Natural killer cell (primary cell): ENCODE measurements around the gene SYNM. TPM values are rescaled to one million over a fixed set of nuclear protein-coding genes. Genes with fewer than 3 reads are reported as not detected.

ENCODE experiments used
- ATAC-seq, 3 donors: fragments of 150-1000 bp in 2 of 3; fragments of 200-7000 bp in 1 of 3; cut with Tn5 transposase; 1 replicate in 1 of 3; 2 replicates in 2 of 3; pipeline ENCODE4 v1.10.0; 2021; ENCODE audit warnings: mild to moderate bottlenecking in 2 of 3, moderate library complexity in 2 of 3
- DNase-seq, 2 donors: peaks; one replicate each; pipeline versions ENCODE4 v3.0.0 to v3.0.0-alpha.2; 2013 to 2021; ENCODE audit warnings: mixed read lengths in 1 of 2
- H3K27ac ChIP-seq: one replicate; pipeline ENCODE4 v1.5.1; 2013; ENCODE audit warnings: mild to moderate bottlenecking, low read length
- H3K27me3 ChIP-seq: one replicate; pipeline ENCODE4 v1.6.1; 2013; ENCODE audit warnings: low read length; ENCODE audit not compliant: control insufficient read depth, insufficient read depth
- H3K36me3 ChIP-seq: one replicate; pipeline ENCODE4 v1.6.1; 2013; ENCODE audit warnings: low read length; ENCODE audit not compliant: control insufficient read depth, insufficient read depth
- H3K4me1 ChIP-seq: one replicate; pipeline ENCODE4 v1.6.1; 2013; ENCODE audit warnings: low read length; ENCODE audit not compliant: control insufficient read depth, insufficient read depth
- H3K4me3 ChIP-seq: one replicate; pipeline ENCODE4 v1.5.1; 2013; ENCODE audit warnings: low read length
- H3K9me3 ChIP-seq: one replicate; pipeline ENCODE4 v1.6.1; 2013; ENCODE audit warnings: low read length; ENCODE audit not compliant: control insufficient read depth, insufficient read depth
- H3K27ac Mint-ChIP-seq, 2 donors: one replicate each; pipeline ENCODE4 v1.8.0; 2022; ENCODE audit warnings: mild to moderate bottlenecking in 2 of 2, mixed read lengths in 2 of 2, moderate library complexity in 1 of 2
- H3K27me3 Mint-ChIP-seq, 2 donors: one replicate each; pipeline ENCODE4 v1.8.0; 2022; ENCODE audit warnings: low read depth in 2 of 2, mixed read lengths in 2 of 2
- H3K36me3 Mint-ChIP-seq: one replicate; pipeline ENCODE4 v1.8.0; 2022; ENCODE audit warnings: mixed read lengths
- H3K4me1 Mint-ChIP-seq, 2 donors: one replicate each; pipeline ENCODE4 v1.8.0; 2022; ENCODE audit warnings: mixed read lengths in 2 of 2
- H3K4me3 Mint-ChIP-seq: one replicate; pipeline ENCODE4 v1.8.0; 2022; ENCODE audit warnings: mild to moderate bottlenecking, moderate library complexity, mixed read lengths
- H3K9me3 Mint-ChIP-seq, 2 donors: one replicate each; pipeline ENCODE4 v1.8.0; 2022; ENCODE audit warnings: mixed read lengths in 2 of 2
- WGBS: methylation state at CpG from one replicate; pipeline ENCODE4 v1.1.7; 2013; ENCODE audit warnings: missing lambda C conversion rate; ENCODE audit not compliant: insufficient coverage; 5-methylcytosine and 5-hydroxymethylcytosine counted together
- intact Hi-C: fragments of 100-400 bp; cut with micrococcal nuclease; formaldehyde crosslinking; loops from one replicate; pipeline ENCODE4 v1.14.2; 2022
- total RNA-seq, 4 donors: library from RNA; stranded (reverse); fragments of 120-200 nt in 1 of 4; gene quantifications; one replicate each; pipeline versions ENCODE4 v1.2.3 to v1.2.4, GENCODE V29; 2013 to 2022
- TF ChIP-seq, protein P1 (sequence below): fragments of 200-600 bp; IDR thresholded peaks from one replicate; pipeline ENCODE4 v1.8.0; 2022; ENCODE audit warnings: antibody characterized with exemption

SYNM gene
- total RNA-seq, 3 donors from 2014 or later (not counting 1 experiment from before 2014, with no cell fraction given), result 0.11 to 0.48 (median 0.42) TPM

DNA sequence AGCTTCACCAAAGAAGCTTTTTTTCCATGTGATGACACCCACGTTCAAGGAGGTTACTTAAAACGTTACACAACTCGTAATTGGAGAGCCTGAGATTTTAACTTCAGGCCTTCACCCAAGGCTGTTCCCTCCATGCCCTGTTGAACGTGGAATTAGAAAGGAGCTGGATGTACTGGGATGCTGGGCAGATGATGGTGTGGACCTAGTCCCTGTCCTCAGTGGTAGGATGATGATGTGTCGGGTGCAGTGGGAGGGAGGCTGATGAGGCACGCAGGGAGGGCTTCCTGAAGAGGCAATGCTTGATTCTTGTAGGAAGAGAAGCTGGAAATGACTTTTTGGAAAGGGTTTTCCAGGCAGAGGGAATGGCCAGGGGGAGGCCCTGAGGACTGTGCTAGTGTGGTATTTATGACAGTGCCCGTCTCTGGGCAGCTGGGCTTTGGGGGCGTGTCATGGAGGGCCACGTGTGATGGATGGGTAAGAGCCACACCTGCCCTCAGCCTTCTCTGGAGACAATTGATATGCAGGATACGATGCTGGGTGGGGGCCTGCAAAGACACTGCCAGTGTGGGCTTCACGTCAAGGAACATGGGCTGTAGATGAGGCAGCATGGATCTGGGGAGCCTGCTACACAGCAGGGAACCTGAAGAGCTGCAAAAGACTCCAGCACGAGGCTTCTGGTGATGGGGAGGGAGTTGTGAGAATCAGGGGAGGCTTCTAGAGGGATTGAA, 15.3 kb downstream of the SYNM start:
- TF ChIP-seq, protein P1, sequence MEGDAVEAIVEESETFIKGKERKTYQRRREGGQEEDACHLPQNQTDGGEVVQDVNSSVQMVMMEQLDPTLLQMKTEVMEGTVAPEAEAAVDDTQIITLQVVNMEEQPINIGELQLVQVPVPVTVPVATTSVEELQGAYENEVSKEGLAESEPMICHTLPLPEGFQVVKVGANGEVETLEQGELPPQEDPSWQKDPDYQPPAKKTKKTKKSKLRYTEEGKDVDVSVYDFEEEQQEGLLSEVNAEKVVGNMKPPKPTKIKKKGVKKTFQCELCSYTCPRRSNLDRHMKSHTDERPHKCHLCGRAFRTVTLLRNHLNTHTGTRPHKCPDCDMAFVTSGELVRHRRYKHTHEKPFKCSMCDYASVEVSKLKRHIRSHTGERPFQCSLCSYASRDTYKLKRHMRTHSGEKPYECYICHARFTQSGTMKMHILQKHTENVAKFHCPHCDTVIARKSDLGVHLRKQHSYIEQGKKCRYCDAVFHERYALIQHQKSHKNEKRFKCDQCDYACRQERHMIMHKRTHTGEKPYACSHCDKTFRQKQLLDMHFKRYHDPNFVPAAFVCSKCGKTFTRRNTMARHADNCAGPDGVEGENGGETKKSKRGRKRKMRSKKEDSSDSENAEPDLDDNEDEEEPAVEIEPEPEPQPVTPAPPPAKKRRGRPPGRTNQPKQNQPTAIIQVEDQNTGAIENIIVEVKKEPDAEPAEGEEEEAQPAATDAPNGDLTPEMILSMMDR, result no peak

DNA sequence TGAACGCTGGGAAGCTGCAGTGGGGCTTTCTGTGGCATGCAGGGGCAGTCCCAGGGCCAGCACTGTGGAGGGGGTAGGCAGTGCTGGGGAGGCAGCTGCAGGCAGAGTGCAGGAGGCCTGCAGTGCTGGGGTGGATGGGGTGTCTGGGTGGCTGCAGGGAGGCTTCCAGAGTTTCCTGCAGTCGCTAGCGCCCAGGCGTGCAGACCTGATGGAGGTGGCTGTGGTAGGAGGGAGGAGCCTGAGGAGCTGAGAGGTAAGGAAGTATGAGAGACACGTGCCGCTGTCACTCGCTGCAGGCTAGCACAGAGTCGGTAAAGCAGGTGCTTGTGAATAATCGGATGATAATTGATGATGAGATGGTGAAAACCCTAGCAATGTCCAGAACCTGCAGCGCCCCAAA, 16.3 kb downstream of the SYNM start:
- Mint-ChIP-seq H3K9me3 (no peaks in the 10 kb centered on the region), H3K27ac (no peak overlapping the region), H3K27me3 (no peaks in the 10 kb centered on the region), H3K36me3 (no peaks in the 10 kb centered on the region), H3K4me3 (no peak overlapping the region), H3K4me1 (no peaks in the 10 kb centered on the region)
- DNase-seq, result no peak
- TF ChIP-seq, protein P1, result no peak
- no peaks in the 10 kb centered on the region for H3K9me3 ChIP-seq
- peaks cover 4% of the 10 kb centered on the region for H3K4me1 ChIP-seq
- H3K4me3 ChIP-seq, result no peak overlapping the region
- 88% methylated on average over 10 of the region's 10 CpGs for WGBS
- H3K36me3 ChIP-seq, result no peaks in the 10 kb centered on the region
- no peaks in the 10 kb centered on the region for H3K27me3 ChIP-seq
- intact Hi-C loops, result no loop called here
- H3K27ac ChIP-seq, result no peak overlapping the region
- no peak for ATAC-seq

More for the DNA sequence above, 15.3 kb downstream of the SYNM start:
- no peaks in the 10 kb centered on the region for H3K9me3 Mint-ChIP-seq
- no peaks in the 10 kb centered on the region for H3K4me1 Mint-ChIP-seq
- peaks cover 4% of the 10 kb centered on the region for H3K4me1 ChIP-seq
- H3K36me3 Mint-ChIP-seq, result no peaks in the 10 kb centered on the region
- no peak overlapping the region for H3K4me3 ChIP-seq
- no peaks in the 10 kb centered on the region for H3K36me3 ChIP-seq
- WGBS, result 83% methylated on average over 12 of the region's 12 CpGs
- ATAC-seq (no peak), DNase-seq (no peak)
- no peaks in the 10 kb centered on the region for H3K27me3 Mint-ChIP-seq
- no peak overlapping the region for H3K27ac ChIP-seq
- no peak overlapping the region for H3K4me3 Mint-ChIP-seq
- no peak overlapping the region for H3K27ac Mint-ChIP-seq
- no peaks in the 10 kb centered on the region for H3K9me3 ChIP-seq
- H3K27me3 ChIP-seq, result no peaks in the 10 kb centered on the region
- intact Hi-C loops, result no loop called here

DNA sequence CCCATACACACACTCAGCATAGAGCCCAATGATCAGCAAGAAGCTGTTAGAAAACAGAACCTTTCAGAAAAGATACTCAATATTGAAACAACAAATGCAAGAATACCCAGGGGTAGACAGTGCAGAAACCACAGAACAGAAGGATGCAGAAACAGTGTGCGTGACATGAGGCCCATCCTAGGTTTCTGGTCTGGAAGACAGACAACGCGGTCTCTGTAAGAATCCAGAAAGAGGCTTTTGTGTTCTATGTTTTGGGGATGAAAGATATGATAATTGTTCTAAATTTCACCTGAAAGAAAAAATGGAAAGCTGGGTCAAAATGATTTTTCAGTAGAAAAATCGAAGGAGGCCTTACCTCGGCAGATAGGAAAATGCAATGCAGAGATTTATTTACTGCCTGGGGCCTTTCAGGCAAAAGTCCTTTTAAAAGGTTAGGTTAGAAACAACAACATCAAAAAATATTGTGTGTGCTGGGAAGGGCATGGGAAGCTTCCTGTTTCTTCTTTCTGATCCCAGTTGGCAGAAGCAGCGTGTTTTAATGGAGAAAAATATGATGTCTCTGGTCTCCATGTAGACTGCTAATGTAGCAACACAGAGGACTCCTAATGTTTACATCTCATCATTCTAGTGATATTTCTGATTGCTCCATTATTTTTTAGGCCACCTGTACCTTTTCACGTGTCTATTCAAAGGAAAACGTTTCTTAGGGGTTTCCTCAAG, 17.0 kb downstream of the SYNM start:
- no peaks in the 10 kb centered on the region for H3K9me3 ChIP-seq
- H3K36me3 Mint-ChIP-seq, result no peaks in the 10 kb centered on the region
- ATAC-seq, result no peak
- H3K27ac Mint-ChIP-seq, result no peak overlapping the region
- H3K9me3 Mint-ChIP-seq, result no peaks in the 10 kb centered on the region
- no peaks in the 10 kb centered on the region for H3K36me3 ChIP-seq
- TF ChIP-seq, protein P1, result no peak
- H3K27ac ChIP-seq, result no peak overlapping the region
- H3K4me3 ChIP-seq, result no peak overlapping the region
- H3K27me3 ChIP-seq, result no peaks in the 10 kb centered on the region
- H3K4me3 Mint-ChIP-seq, result no peak overlapping the region
- peaks cover 4% of the 10 kb centered on the region for H3K4me1 ChIP-seq
- no peak for DNase-seq
- H3K4me1 Mint-ChIP-seq, result no peaks in the 10 kb centered on the region
- intact Hi-C loops, result no loop called here
- H3K27me3 Mint-ChIP-seq, result no peaks in the 10 kb centered on the region
- WGBS, result 76% methylated on average over 8 of the region's 8 CpGs
